Kidney (tissue), 14 donors: ENCODE data around the gene RNF150. TPM values are rescaled to one million over a fixed set of nuclear protein-coding genes. Genes with fewer than 3 reads are reported as not detected.

ENCODE experiments used
- DNase-seq, 5 donors: peaks; one replicate each; pipeline ENCODE4 v3.0.0-alpha.2; 2013 to 2020
- FAIRE-seq: peaks from 2 replicates; lab custom pipeline; 2012; peaks lifted over from hg19 to GRCh38; lab: Jason Lieb, UNC
- H3K27ac ChIP-seq, 2 donors: one replicate each; pipeline ENCODE4 v1.7.0; 2013; ENCODE audit warnings: low read depth in 2 of 2, low read length in 2 of 2, inconsistent platforms in 1 of 2
- H3K27me3 ChIP-seq: one replicate; pipeline ENCODE4 v1.7.1; 2013; ENCODE audit warnings: low read length, inconsistent platforms; ENCODE audit not compliant: control insufficient read depth, insufficient read depth
- H3K36me3 ChIP-seq, 3 donors: one replicate each; pipeline versions ENCODE4 v1.7.0 to v1.7.1; 2013; ENCODE audit warnings: low read length in 3 of 3, control low read depth in 1 of 3, inconsistent platforms in 1 of 3; ENCODE audit not compliant: insufficient read depth in 3 of 3, control insufficient read depth in 2 of 3
- H3K4me1 ChIP-seq, 3 donors: one replicate each; pipeline versions ENCODE4 v1.7.0 to v1.7.1; 2013; ENCODE audit warnings: low read length in 3 of 3, inconsistent platforms in 1 of 3, low read depth in 1 of 3; ENCODE audit not compliant: control insufficient read depth in 2 of 3, insufficient read depth in 2 of 3
- H3K4me3 ChIP-seq, 3 donors: one replicate each; pipeline versions ENCODE4 v1.7.0 to v1.8.1; 2013; ENCODE audit warnings: low read length in 3 of 3, control low read depth in 1 of 3, inconsistent platforms in 1 of 3
- H3K9ac ChIP-seq, 3 donors: one replicate each; pipeline versions ENCODE4 v1.7.0 to v1.7.1; 2013; ENCODE audit warnings: low read length in 3 of 3, control low read depth in 1 of 3, inconsistent platforms in 1 of 3
- H3K9me3 ChIP-seq, 3 donors: one replicate each; pipeline versions ENCODE4 v1.7.0 to v1.7.1; 2013; ENCODE audit warnings: low read length in 3 of 3, control low read depth in 1 of 3, inconsistent platforms in 1 of 3; ENCODE audit not compliant: control insufficient read depth in 2 of 3, insufficient read depth in 1 of 3
- intact Hi-C: fragments of 100-400 bp; cut with DNase I; formaldehyde crosslinking; loops from one replicate; pipeline ENCODE4 v1.11.1; 2022
- polyA plus RNA-seq: library from polyadenylated mRNA; stranded (reverse); fragments of 350-450 nt; fragmentation: Illumina TruSeq; extraction: RNeasy Lipid Tissue Mini Kit (QIAGEN cat#74804); gene quantifications from one replicate; pipeline ENCODE4 v1.2.3, GENCODE V29; 2014; ENCODE audit warnings: low read depth, low replicate concordance; ENCODE audit not compliant: insufficient read depth
- total RNA-seq: library from RNA; stranded (reverse); fragmentation: NEBNext Ultra II Directional; extraction: Animal tissue kit (Norgen Biotek cat#: 25700); gene quantifications from one replicate; pipeline ENCODE4 v1.2.1, GENCODE V29; 2021
- TF ChIP-seq, protein P1 (sequence below): IDR thresholded peaks from 3 replicates; pipeline ENCODE4 v1.5.1; 2012; ENCODE audit warnings: mild to moderate bottlenecking, moderate library complexity, borderline replicate concordance; ENCODE audit not compliant: insufficient read depth; ENCODE audit errors: extremely low read depth
- donor health status: control.
- donor health status: control.
- donor health status: control.
- donor health status: control.
- donor health status: control.
- donor health status: DM: yes; HTN: yes; CAD: no.
- donor health status: Normal renal cell carcinoma (clear cell type).

Gene RNF150
- total and polyA plus RNA-seq, 2 donors from 2014 or later: 5.0 to 34.2 TPM

DNA sequence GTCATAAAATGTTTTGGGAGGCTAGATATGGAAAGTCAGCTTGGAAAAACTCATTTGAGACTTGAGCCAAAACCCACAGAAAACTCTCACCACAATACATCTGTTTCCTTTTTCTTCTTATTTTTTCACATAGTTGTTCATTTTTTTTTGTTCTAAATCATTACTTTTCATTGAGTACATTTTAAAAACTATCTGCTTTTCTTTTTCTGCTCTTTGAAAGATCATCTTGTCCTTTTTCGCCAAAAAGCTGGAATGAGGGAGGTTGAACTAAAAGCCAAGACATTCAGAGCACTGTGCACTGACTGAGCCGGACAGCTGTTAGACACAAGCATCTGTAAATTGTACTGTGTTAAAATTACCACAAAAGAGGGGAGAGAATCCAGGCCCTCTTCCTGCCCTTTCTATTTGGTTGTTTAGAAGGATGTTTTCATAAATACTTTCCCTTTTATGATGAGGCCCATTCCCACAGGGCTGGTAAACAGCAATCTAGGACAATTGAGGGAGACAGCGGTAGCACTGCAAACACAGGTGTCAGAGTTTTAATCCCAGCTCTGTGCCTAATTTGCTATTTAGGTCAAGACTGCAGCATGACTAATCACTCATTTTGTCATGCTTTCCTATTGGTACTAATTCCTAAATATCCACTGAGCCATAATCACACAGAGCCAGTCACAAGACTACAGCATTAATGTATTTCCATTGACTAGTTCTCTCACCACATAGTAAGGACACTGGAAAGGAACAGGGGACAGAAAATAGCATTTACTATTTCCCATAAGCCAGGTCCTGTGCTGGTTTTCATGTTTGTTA is 7.3 kb upstream of the RNF150 start:
- DNase-seq (no peak), FAIRE-seq (no peak)
- no peaks in the 10 kb centered on the region for H3K4me1 ChIP-seq
- H3K9ac ChIP-seq: no peak overlapping the region
- no peak overlapping the region for H3K4me3 ChIP-seq
- no peaks in the 10 kb centered on the region for H3K27me3 ChIP-seq
- intact Hi-C loops: no loop called here
- H3K27ac ChIP-seq: no peak overlapping the region
- H3K9me3 ChIP-seq: no peaks in the 10 kb centered on the region
- TF ChIP-seq, protein P1, sequence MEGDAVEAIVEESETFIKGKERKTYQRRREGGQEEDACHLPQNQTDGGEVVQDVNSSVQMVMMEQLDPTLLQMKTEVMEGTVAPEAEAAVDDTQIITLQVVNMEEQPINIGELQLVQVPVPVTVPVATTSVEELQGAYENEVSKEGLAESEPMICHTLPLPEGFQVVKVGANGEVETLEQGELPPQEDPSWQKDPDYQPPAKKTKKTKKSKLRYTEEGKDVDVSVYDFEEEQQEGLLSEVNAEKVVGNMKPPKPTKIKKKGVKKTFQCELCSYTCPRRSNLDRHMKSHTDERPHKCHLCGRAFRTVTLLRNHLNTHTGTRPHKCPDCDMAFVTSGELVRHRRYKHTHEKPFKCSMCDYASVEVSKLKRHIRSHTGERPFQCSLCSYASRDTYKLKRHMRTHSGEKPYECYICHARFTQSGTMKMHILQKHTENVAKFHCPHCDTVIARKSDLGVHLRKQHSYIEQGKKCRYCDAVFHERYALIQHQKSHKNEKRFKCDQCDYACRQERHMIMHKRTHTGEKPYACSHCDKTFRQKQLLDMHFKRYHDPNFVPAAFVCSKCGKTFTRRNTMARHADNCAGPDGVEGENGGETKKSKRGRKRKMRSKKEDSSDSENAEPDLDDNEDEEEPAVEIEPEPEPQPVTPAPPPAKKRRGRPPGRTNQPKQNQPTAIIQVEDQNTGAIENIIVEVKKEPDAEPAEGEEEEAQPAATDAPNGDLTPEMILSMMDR: no peak
- no peaks in the 10 kb centered on the region for H3K36me3 ChIP-seq

- TF ChIP-seq, protein P1: no peak
- Histone ChIP-seq H3K9me3 (no peaks in the 10 kb centered on the region), H3K27ac (no peak overlapping the region), H3K9ac (no peak overlapping the region), H3K36me3 (no peaks in the 10 kb centered on the region), H3K4me1 (peaks cover 0 to 8% (median 3%) of the 10 kb centered on the region in 3 donors), H3K27me3 (no peaks in the 10 kb centered on the region), H3K4me3 (peak overlapping the region in 2 of 3 donors; percentile 73 to 79)
- intact Hi-C loops: loop anchor here (5.0 kb wide), 1 partner anchor 272 kb away; no protein-coding TSS in a partner anchor
- DNase-seq (peak in 2 of 5 donors; percentile 31 to 45), FAIRE-seq (no peak)
Observed at GRCh38 chr4:141133999-141134995, 1.0 kb upstream of the RNF150 start.

DNA sequence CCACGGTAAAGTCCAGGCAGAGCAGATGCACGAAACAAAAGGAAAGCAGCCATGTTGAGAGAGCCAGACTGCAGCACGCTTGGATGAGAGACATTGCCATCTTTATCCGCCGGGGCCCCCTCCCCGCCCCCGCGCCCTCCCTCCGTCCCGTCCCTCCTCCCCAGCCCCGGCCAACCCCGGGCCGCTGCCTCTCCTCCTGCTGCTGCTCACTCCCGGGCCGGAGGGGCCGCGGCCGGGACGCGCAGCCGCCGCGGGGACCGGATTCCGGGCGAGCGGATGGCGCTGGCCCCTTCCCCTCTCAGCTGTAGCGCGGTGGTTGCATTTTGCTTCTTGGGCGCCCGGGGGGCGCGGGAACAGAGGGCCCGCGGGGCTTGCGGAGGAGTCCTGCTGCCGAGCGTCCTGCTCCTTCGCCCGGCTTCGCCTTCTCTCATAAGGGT is 542 bp downstream of the RNF150 start:
- Histone ChIP-seq H3K27me3 (no peaks in the 10 kb centered on the region), H3K9ac (peak overlapping the region in 2 of 3 donors; percentile 72 to 81), H3K4me1 (peaks cover 0 to 8% (median 7%) of the 10 kb centered on the region in 3 donors), H3K36me3 (no peaks in the 10 kb centered on the region), H3K4me3 (peak overlapping the region; percentile 79 to 89 (median 84)), H3K27ac (peak overlapping the region; percentile 54 to 66), H3K9me3 (no peaks in the 10 kb centered on the region)
- FAIRE-seq (no peak), DNase-seq (peak; percentile 76 to 89 (median 81))
- TF ChIP-seq, protein P1: no peak
- intact Hi-C loops: loop anchor here (5.0 kb wide), 1 partner anchor 270 kb away; no protein-coding TSS in a partner anchor
